ENCODE results near the gene SERPINA6. TPM values are rescaled to one million over a fixed set of nuclear protein-coding genes. Genes with fewer than 3 reads are reported as not detected.

SERPINA6 gene
- polyA plus RNA-seq, 1 donor (not counting 4 experiments of a cell fraction or from before 2014, with no cell fraction given) = not detected

- DNase-seq (ENCODE audit: low read depth, low spot score) (no peak), FAIRE-seq (peak; percentile 97)
- Histone ChIP-seq H3K79me2 (ENCODE audit: control insufficient read depth, insufficient read depth, low read length) (no peaks in the 10 kb centered on the region), H4K20me1 (ENCODE audit: control insufficient read depth, extremely low read depth, insufficient read depth, low read length) (no peaks in the 10 kb centered on the region), H3K27ac (ENCODE audit: control insufficient read depth, insufficient read depth, low read length) (peak overlapping the region; percentile 69), H2AFZ (ENCODE audit: control insufficient read depth, low read length) (peak overlapping the region; percentile 16), H3K4me2 (ENCODE audit: control insufficient read depth, extremely low read depth, insufficient read depth, low read depth, low read length) (peak overlapping the region; percentile 52), H3K4me1 (ENCODE audit: control insufficient read depth, extremely low read depth, insufficient read depth, low read length) (peaks cover 20% of the 10 kb centered on the region), H3K27me3 (ENCODE audit: control insufficient read depth, extremely low read depth, insufficient read depth, low read length) (no peaks in the 10 kb centered on the region), H3K9ac (ENCODE audit: control insufficient read depth, extremely low read depth, insufficient read depth, low read length) (peak overlapping the region; percentile 46), H3K4me3 (ENCODE audit: control insufficient read depth in 2 of 3, extremely low read depth in 1 of 3, insufficient read depth in 2 of 3, low read depth in 1 of 3, low read length in 3 of 3) (no peak overlapping the region), H3K9me3 (ENCODE audit: control insufficient read depth, low read depth, low read length) (no peaks in the 10 kb centered on the region), H3K9me1 (ENCODE audit: control insufficient read depth, extremely low read depth, insufficient read depth, low read length) (no peaks in the 10 kb centered on the region), H3K36me3 (ENCODE audit: control insufficient read depth in 2 of 2, extremely low read depth in 1 of 2, insufficient read depth in 2 of 2, low read length in 2 of 2) (no peaks in the 10 kb centered on the region)
- dilution Hi-C loops (cut with MboI; ENCODE audit: extremely low pct_ligation_motif_present, low sequenced_read_pairs) = no loop called here
- TF ChIP-seq CTCF (optimal IDR thresholded peaks at IDR 0.05 in 1 of 3, IDR thresholded peaks at IDR 0.05 in 1 of 3, conservative IDR thresholded peaks at IDR 0.05 in 1 of 3; ENCODE audit: extremely low read depth in 1 of 3, insufficient read depth in 2 of 3, low read length in 3 of 3) = peak in 1 of 3 experiments; percentile 34
- no peak for TF ChIP-seq EZH2 (IDR thresholded peaks at IDR 0.05; ENCODE audit: low read length)
Observed at GRCh38 chr14:94312481-94313246, 10.5 kb downstream of the SERPINA6 start.

DNA sequence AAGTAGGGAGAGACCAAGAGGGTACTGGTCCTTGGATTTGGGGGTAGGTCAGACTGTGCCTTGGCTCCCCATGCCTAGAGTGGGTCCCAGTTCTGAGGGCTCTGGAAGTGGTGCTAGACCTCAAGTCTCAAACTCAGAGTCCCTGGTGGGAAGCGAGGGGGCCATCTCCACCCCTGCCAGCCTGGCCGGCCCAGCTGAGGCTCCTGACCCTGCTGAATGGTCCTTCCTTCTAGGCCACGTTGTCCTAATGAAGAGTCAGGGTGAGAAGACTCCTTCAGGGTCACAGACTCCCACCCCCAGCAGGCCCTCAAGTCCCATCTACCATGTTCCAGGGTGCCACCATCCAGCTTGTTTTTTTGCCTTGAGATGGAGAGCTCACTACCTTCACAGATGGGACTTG lies 12.9 kb downstream of the SERPINA6 start:
- Histone ChIP-seq H3K36me3 (ENCODE audit: control insufficient read depth in 2 of 2, extremely low read depth in 1 of 2, insufficient read depth in 2 of 2, low read length in 2 of 2) (no peaks in the 10 kb centered on the region), H3K79me2 (ENCODE audit: control insufficient read depth, insufficient read depth, low read length) (no peaks in the 10 kb centered on the region), H3K4me1 (ENCODE audit: control insufficient read depth, extremely low read depth, insufficient read depth, low read length) (peaks cover 20% of the 10 kb centered on the region), H3K9ac (ENCODE audit: control insufficient read depth, extremely low read depth, insufficient read depth, low read length) (no peak overlapping the region), H3K9me3 (ENCODE audit: control insufficient read depth, low read depth, low read length) (no peaks in the 10 kb centered on the region), H4K20me1 (ENCODE audit: control insufficient read depth, extremely low read depth, insufficient read depth, low read length) (no peaks in the 10 kb centered on the region), H3K4me3 (ENCODE audit: control insufficient read depth in 2 of 3, extremely low read depth in 1 of 3, insufficient read depth in 2 of 3, low read depth in 1 of 3, low read length in 3 of 3) (no peak overlapping the region), H3K27ac (ENCODE audit: control insufficient read depth, insufficient read depth, low read length) (no peak overlapping the region), H3K4me2 (ENCODE audit: control insufficient read depth, extremely low read depth, insufficient read depth, low read depth, low read length) (no peak overlapping the region), H3K27me3 (ENCODE audit: control insufficient read depth, extremely low read depth, insufficient read depth, low read length) (no peaks in the 10 kb centered on the region), H3K9me1 (ENCODE audit: control insufficient read depth, extremely low read depth, insufficient read depth, low read length) (no peaks in the 10 kb centered on the region), H2AFZ (ENCODE audit: control insufficient read depth, low read length) (no peak overlapping the region)
- DNase-seq (ENCODE audit: low read depth, low spot score) = no peak
- dilution Hi-C loops (cut with MboI; ENCODE audit: extremely low pct_ligation_motif_present, low sequenced_read_pairs) = no loop called here
- no peak for FAIRE-seq
- TF ChIP-seq CTCF (optimal IDR thresholded peaks at IDR 0.05 in 1 of 3, IDR thresholded peaks at IDR 0.05 in 1 of 3, conservative IDR thresholded peaks at IDR 0.05 in 1 of 3; ENCODE audit: extremely low read depth in 1 of 3, insufficient read depth in 2 of 3, low read length in 3 of 3) (no peak), EZH2 (IDR thresholded peaks at IDR 0.05; ENCODE audit: low read length) (no peak)
